Measurements from ENCODE around the gene SIPA1L3. TPM values are rescaled to one million over a fixed set of nuclear protein-coding genes. Genes with fewer than 3 reads are reported as not detected.

Gene SIPA1L3
- total RNA-seq, 1 donor from 2014 or later, result 63.2 TPM

- peak; percentile 83 for DNase-seq
- peak; percentile 92 for ATAC-seq
- H3K27me3 ChIP-seq (ENCODE audit: low read depth), result no peaks in the 10 kb centered on the region
- TF ChIP-seq CTCF (IDR thresholded peaks at IDR 0.05), result no peak
- peak overlapping the region; percentile 76 for H3K27ac ChIP-seq
- H3K9me3 ChIP-seq, result no peaks in the 10 kb centered on the region
- intact Hi-C loops (cut with DNase I), result no loop called here
- H3K4me3 ChIP-seq, result no peak overlapping the region
- H3K36me3 ChIP-seq, result no peaks in the 10 kb centered on the region
- H3K4me1 ChIP-seq, result peaks cover 27% of the 10 kb centered on the region
These were observed 151.1 kb downstream of the SIPA1L3 start for GRCh38 chr19:38057959-38058690.

DNA sequence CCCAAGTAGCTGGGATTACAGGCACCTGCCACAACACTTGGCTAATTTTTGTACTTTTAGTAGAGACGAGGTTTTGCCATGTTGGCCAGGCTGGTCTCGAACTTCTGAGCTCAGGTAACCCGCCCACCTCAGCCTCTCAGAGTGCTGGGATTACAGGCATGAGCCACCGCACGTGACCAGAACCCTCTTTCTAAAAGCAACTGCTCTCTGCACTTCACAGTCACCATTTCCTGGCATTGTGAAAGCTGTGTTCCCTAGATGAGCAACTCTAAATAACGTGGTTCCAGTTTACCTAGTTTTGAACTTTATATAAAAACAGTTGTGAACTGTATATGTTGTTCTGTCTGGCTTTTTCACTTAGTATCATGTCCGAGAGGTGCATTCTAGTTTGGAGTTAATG lies 152.9 kb downstream of the SIPA1L3 start:
- no peak for TF ChIP-seq CTCF (IDR thresholded peaks at IDR 0.05)
- no peaks in the 10 kb centered on the region for H3K36me3 ChIP-seq
- peak overlapping the region; percentile 42 for H3K27ac ChIP-seq
- no peaks in the 10 kb centered on the region for H3K9me3 ChIP-seq
- H3K4me3 ChIP-seq, result no peak overlapping the region
- H3K27me3 ChIP-seq (ENCODE audit: low read depth), result no peaks in the 10 kb centered on the region
- intact Hi-C loops (cut with DNase I), result no loop called here
- DNase-seq (no peak), ATAC-seq (no peak)
- H3K4me1 ChIP-seq, result peaks cover 27% of the 10 kb centered on the region

DNA sequence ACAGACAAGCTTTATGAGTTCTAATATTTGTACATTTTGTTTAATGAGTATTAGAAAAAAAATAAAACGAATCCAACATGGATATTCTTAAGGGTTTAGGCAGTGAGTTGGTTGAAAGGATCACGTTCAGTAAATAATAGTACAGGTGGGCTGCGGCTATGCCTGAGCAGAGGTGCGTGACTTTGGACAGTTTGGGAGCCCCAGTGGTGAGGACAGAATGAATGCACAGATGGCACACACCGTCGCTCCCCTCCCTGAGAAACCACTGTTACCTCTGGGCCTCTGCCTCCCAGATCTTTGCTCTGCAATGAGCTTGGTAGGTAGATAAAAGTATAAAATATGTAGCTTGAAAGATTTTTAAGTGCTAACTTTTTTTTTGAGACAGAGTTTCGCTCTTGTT lies 153.3 kb downstream of the SIPA1L3 start:
- Histone ChIP-seq H3K36me3 (no peaks in the 10 kb centered on the region), H3K9me3 (no peaks in the 10 kb centered on the region), H3K27ac (peak overlapping the region; percentile 13), H3K4me3 (no peak overlapping the region), H3K4me1 (peaks cover 27% of the 10 kb centered on the region), H3K27me3 (ENCODE audit: low read depth) (no peaks in the 10 kb centered on the region)
- intact Hi-C loops (cut with DNase I), result no loop called here
- ATAC-seq (no peak), DNase-seq (no peak)
- no peak for TF ChIP-seq CTCF (IDR thresholded peaks at IDR 0.05)

DNA sequence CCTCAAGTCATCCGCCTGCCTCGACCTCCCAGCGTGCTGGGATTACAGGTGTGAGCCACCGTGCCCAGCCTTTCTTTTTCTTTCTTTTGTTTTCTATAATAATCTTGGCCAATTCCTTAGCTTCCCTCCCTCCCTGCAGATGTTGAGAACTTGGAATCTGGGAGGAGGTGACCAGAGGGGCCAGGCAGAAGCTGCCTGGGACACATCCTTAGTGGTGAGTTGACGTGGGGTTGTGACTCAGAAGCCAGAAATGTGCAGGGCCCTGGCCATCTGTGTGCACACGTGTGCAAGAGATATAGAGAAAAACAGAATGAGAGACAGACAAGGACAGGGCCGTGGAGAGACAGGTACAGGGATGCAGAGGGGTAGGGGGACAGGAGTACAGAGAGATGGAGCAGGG lies 154.3 kb downstream of the SIPA1L3 start:
- ATAC-seq (no peak), DNase-seq (no peak)
- Histone ChIP-seq H3K27ac (no peak overlapping the region), H3K9me3 (no peaks in the 10 kb centered on the region), H3K27me3 (ENCODE audit: low read depth) (no peaks in the 10 kb centered on the region), H3K4me3 (no peak overlapping the region), H3K4me1 (peaks cover 22% of the 10 kb centered on the region), H3K36me3 (no peaks in the 10 kb centered on the region)
- TF ChIP-seq CTCF (IDR thresholded peaks at IDR 0.05), result no peak
- intact Hi-C loops (cut with DNase I), result no loop called here

DNA sequence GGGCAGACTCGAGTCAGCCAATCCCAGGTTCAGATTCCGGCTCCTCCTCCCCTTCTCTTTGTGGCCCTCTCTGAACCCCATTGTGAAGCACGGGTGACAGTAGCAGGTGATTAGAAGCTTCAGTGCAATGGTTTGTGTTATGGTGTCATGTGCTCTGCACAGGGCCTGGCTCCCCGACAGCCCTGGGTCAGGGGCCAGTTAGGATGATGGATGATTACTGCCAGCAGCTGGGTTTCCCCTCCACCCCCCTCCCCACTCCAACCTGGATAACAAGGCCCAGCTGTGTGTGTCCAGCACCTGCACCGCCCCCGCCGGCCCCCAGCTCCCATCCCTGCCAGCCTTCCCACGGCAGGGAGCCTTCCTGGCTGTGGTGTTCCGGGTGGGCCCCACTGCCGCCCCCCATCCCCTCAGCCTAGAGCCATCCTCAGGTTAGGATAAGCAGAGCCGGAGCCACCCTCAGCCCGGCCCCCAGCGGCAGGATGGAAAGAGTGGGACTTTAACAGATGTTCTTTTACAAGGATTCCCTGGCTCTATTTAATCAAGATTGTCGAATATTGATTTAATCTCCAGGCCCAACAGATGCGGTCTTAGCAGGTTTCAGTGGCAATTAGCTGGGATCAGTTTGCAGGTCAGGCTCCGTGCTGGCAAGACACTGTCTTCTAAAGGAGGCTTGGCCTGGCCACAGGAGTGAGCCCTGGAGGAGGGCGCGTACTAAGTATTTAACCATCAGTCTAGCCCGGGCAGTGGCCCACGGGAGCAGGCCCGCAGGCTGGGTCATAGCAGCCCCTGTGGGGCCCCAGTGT lies 156.2 kb downstream of the SIPA1L3 start:
- peak in 1 of 2 donors; percentile 41 for ATAC-seq
- H3K4me3 ChIP-seq, result no peak overlapping the region
- peaks cover 18% of the 10 kb centered on the region for H3K4me1 ChIP-seq
- H3K27ac ChIP-seq, result no peak overlapping the region
- no peaks in the 10 kb centered on the region for H3K36me3 ChIP-seq
- no peak for TF ChIP-seq CTCF (IDR thresholded peaks at IDR 0.05)
- intact Hi-C loops (cut with DNase I), result no loop called here
- H3K27me3 ChIP-seq (ENCODE audit: low read depth), result no peaks in the 10 kb centered on the region
- DNase-seq, result no peak
- no peaks in the 10 kb centered on the region for H3K9me3 ChIP-seq
